Measurements from ENCODE around the gene FAM43A.

Gene FAM43A

GRCh38 chr3:194713299-194714136 is 27.8 kb downstream of the FAM43A start:
- no peak for DNase-seq

GRCh38 chr3:194714137-194714455 is 28.4 kb downstream of the FAM43A start:
- DNase-seq, result no peak

GRCh38 chr3:194714564-194714963 is 28.9 kb downstream of the FAM43A start:
- DNase-seq, result no peak

- no peak for DNase-seq
These were observed 29.5 kb downstream of the FAM43A start for GRCh38 chr3:194715022-194715800.

- no peak for DNase-seq
These were observed 32.4 kb downstream of the FAM43A start for GRCh38 chr3:194718079-194718478.

- DNase-seq, result no peak
These were observed 34.4 kb downstream of the FAM43A start for GRCh38 chr3:194720048-194720447.

- no peak for DNase-seq
These were observed 38.3 kb downstream of the FAM43A start for GRCh38 chr3:194723846-194724618.

GRCh38 chr3:194725346-194725745 is 39.7 kb downstream of the FAM43A start:
- no peak for DNase-seq

- no peak for DNase-seq
These were observed 41.9 kb downstream of the FAM43A start for GRCh38 chr3:194727435-194728128.

- no peak for DNase-seq
These were observed 43.3 kb downstream of the FAM43A start for GRCh38 chr3:194728986-194729385.

GRCh38 chr3:194730365-194730764 is 44.7 kb downstream of the FAM43A start:
- no peak for DNase-seq

GRCh38 chr3:194731506-194732073 is 45.9 kb downstream of the FAM43A start:
- no peak for DNase-seq

- no peak for DNase-seq
These were observed 46.9 kb downstream of the FAM43A start for GRCh38 chr3:194732617-194733016.

- DNase-seq, result no peak
These were observed 50.7 kb downstream of the FAM43A start for GRCh38 chr3:194736277-194736895.

- DNase-seq, result no peak
These were observed 51.4 kb downstream of the FAM43A start for GRCh38 chr3:194736896-194737600.
